Right lobe of liver (tissue), 6 donors: Measurements from ENCODE around the gene SFT2D3. TPM values are rescaled to one million over a fixed set of nuclear protein-coding genes. Genes with fewer than 3 reads are reported as not detected.

Experiments used
- ATAC-seq, 4 donors: fragments of 200-7000 bp; cut with Tn5 transposase; one replicate each; pipeline ENCODE4 v1.9.1; 2020; ENCODE audit warnings: mild to moderate bottlenecking in 4 of 4, moderate library complexity in 4 of 4
- DNase-seq, 3 donors: peaks; one replicate each; pipeline ENCODE4 v3.0.0-alpha.2; 2020
- H3K27ac ChIP-seq, 3 donors: fragments of 200-600 bp; one replicate each; pipeline ENCODE4 v1.8.0; 2022
- H3K27me3 ChIP-seq, 2 donors: fragments of 200-600 bp; one replicate each; pipeline ENCODE4 v1.8.0; 2022
- H3K36me3 ChIP-seq, 4 donors: fragments of 200-600 bp; sonication (generic) in 1 of 4; one replicate each; pipeline versions ENCODE4 v1.5.1 to v1.8.0; 2017 to 2022; ENCODE audit warnings: control low read depth in 1 of 4
- H3K4me1 ChIP-seq, 4 donors: fragments of 200-600 bp; sonication (generic) in 1 of 4; one replicate each; pipeline versions ENCODE4 v1.5.1 to v1.8.0; 2017 to 2022; ENCODE audit warnings: control low read depth in 1 of 4
- H3K4me3 ChIP-seq, 3 donors: fragments of 200-600 bp; one replicate each; pipeline ENCODE4 v1.8.0; 2022
- H3K9me3 ChIP-seq, 4 donors: fragments of 200-600 bp; sonication (generic) in 1 of 4; one replicate each; pipeline versions ENCODE4 v1.5.1 to v1.8.0; 2017 to 2022; ENCODE audit warnings: control low read depth in 1 of 4
- CTCF ChIP-seq, 4 donors: fragments of 200-600 bp in 3 of 4; fragments of 450-650 bp in 1 of 4; IDR thresholded peaks; one replicate each; pipeline versions ENCODE4 v1.5.1 to v1.8.0; 2016 to 2022; ENCODE audit warnings: antibody characterized with exemption in 4 of 4, mild to moderate bottlenecking in 2 of 4
- POLR2A ChIP-seq: fragments of 450-650 bp; IDR thresholded peaks from one replicate; pipeline ENCODE4 v1.6.1; 2017; ENCODE audit warnings: antibody characterized with exemption, mild to moderate bottlenecking
- WGBS: methylation state at CpG from one replicate; pipeline ENCODE4 v1.1.6; 2018; ENCODE audit warnings: low coverage, low lambda C conversion rate; ENCODE audit not compliant: insufficient coverage; ENCODE audit errors: missing lambda C conversion rate; 5-methylcytosine and 5-hydroxymethylcytosine counted together
- intact Hi-C, 2 donors: fragments of 100-400 bp; cut with DNase I; formaldehyde crosslinking; loops; one replicate each; pipeline versions ENCODE4 v1.11.2 to v1.14.1; 2022
- total RNA-seq, 6 experiments: library from RNA; depleted of rRNA in 2 of 6; stranded (reverse); fragments of >200 nt in 2 of 6; fragmentation: NEBNext Ultra II Directional in 3 of 6; extraction: Animal tissue kit (Norgen Biotek cat#: 25700) in 3 of 6; gene quantifications; one replicate each; pipeline versions ENCODE4 v1.1.0 to v1.2.4, GENCODE V29; 2016 to 2023
- donor health status: DM: no; HTN: yes; CAD: no.
- donor health status: DM: no; HTN: no; CAD: no.
- donor health status: DM: no; HTN: no; CAD: no.
- donor health status: DM: no; HTN: yes; CAD: no.
- donor health status: DM: no; HTN: yes; CAD: no.

Gene SFT2D3
- total RNA-seq, 6 experiments from 2014 or later, result 1.6 to 4.7 (median 3.4) TPM

DNA sequence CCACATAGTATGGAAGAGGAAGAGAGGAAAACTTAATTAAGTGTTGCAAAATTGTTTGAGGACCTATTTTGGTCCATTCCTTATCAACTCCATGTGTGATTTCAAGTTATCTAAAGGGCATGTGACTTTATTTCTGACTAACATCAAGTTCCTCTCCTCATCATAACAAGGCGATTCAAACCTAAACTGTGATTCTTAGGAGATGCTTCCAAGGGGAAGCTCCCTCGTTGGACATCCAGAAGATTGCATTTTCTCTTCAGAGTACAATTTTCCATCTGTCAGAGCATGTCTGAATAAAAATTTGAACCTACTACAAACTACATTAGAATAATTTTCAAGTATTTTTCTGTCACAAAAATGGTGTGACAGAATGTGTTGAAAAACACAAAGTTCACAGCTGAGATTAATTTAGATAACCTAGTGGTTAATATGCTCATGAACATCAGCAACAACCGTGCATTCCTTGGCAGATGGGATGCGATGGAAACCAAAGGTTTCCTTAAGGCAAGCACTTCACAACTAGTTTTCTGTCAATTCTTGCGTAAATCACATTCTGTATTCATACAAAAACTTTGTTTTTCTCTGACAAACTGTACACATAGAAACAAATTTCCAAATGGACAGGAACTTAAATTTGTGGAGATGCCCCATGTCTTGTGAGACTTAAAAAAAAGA is 4.2 kb downstream of the SFT2D3 start:
- DNase-seq (no peak), ATAC-seq (no peak)
- intact Hi-C loops, result no loop called here
- H3K27me3 ChIP-seq, result no peaks in the 10 kb centered on the region
- no peak for TF ChIP-seq POLR2A
- TF ChIP-seq CTCF (IDR thresholded peaks at IDR 0.05), result no peak
- H3K36me3 ChIP-seq, result peaks cover 0 to 15% (median 6%) of the 10 kb centered on the region in 4 donors
- no peaks in the 10 kb centered on the region for H3K9me3 ChIP-seq
- H3K4me3 ChIP-seq, result no peak overlapping the region
- H3K27ac ChIP-seq, result peak overlapping the region in 2 of 3 donors; percentile 49 to 74
- WGBS, result 52% methylated on average over 5 of the region's 5 CpGs
- peaks cover 0 to 60% (median 24%) of the 10 kb centered on the region in 4 donors for H3K4me1 ChIP-seq

GRCh38 chr2:127706215-127706990 is 5.1 kb downstream of the SFT2D3 start:
- H3K9me3 ChIP-seq, result no peaks in the 10 kb centered on the region
- DNase-seq, result no peak
- H3K4me1 ChIP-seq, result peaks cover 0 to 57% (median 24%) of the 10 kb centered on the region in 4 donors
- H3K27me3 ChIP-seq, result no peaks in the 10 kb centered on the region
- ATAC-seq, result no peak
- TF ChIP-seq POLR2A (no peak), CTCF (IDR thresholded peaks at IDR 0.05) (no peak)
- intact Hi-C loops, result no loop called here
- 94% methylated on average over 12 of the region's 14 CpGs for WGBS
- peak overlapping the region in 2 of 3 donors; percentile 49 to 74 for H3K27ac ChIP-seq
- no peak overlapping the region for H3K4me3 ChIP-seq
- H3K36me3 ChIP-seq, result peaks cover 0 to 15% (median 6%) of the 10 kb centered on the region in 4 donors

- Histone ChIP-seq H3K9me3 (no peaks in the 10 kb centered on the region), H3K27ac (no peak overlapping the region), H3K27me3 (no peaks in the 10 kb centered on the region), H3K36me3 (peaks cover 0 to 15% (median 6%) of the 10 kb centered on the region in 4 donors), H3K4me1 (peaks cover 0 to 47% (median 18%) of the 10 kb centered on the region in 4 donors), H3K4me3 (no peak overlapping the region)
- TF ChIP-seq POLR2A (no peak), CTCF (IDR thresholded peaks at IDR 0.05) (no peak)
- intact Hi-C loops, result no loop called here
- no peak for DNase-seq
- no peak for ATAC-seq
- WGBS, result 100% methylated on average over 4 of the region's 9 CpGs
These were observed 6.8 kb downstream of the SFT2D3 start for GRCh38 chr2:127707890-127708648.

- intact Hi-C loops, result no loop called here
- H3K27me3 ChIP-seq, result no peaks in the 10 kb centered on the region
- no peak overlapping the region for H3K4me3 ChIP-seq
- H3K36me3 ChIP-seq, result peaks cover 0 to 15% (median 6%) of the 10 kb centered on the region in 4 donors
- WGBS, result 86% methylated on average over 9 of the region's 13 CpGs
- H3K9me3 ChIP-seq, result no peaks in the 10 kb centered on the region
- no peak overlapping the region for H3K27ac ChIP-seq
- H3K4me1 ChIP-seq, result peaks cover 0 to 34% (median 12%) of the 10 kb centered on the region in 4 donors
- no peak for TF ChIP-seq CTCF (IDR thresholded peaks at IDR 0.05)
- TF ChIP-seq POLR2A, result no peak
- no peak for ATAC-seq
- DNase-seq, result no peak
These were observed 8.0 kb downstream of the SFT2D3 start for GRCh38 chr2:127709336-127709735.
